Measurements from ENCODE around the gene RHCG. TPM values are rescaled to one million over a fixed set of nuclear protein-coding genes. Genes with fewer than 3 reads are reported as not detected.

The RHCG gene
- total RNA-seq = not detected

DNA sequence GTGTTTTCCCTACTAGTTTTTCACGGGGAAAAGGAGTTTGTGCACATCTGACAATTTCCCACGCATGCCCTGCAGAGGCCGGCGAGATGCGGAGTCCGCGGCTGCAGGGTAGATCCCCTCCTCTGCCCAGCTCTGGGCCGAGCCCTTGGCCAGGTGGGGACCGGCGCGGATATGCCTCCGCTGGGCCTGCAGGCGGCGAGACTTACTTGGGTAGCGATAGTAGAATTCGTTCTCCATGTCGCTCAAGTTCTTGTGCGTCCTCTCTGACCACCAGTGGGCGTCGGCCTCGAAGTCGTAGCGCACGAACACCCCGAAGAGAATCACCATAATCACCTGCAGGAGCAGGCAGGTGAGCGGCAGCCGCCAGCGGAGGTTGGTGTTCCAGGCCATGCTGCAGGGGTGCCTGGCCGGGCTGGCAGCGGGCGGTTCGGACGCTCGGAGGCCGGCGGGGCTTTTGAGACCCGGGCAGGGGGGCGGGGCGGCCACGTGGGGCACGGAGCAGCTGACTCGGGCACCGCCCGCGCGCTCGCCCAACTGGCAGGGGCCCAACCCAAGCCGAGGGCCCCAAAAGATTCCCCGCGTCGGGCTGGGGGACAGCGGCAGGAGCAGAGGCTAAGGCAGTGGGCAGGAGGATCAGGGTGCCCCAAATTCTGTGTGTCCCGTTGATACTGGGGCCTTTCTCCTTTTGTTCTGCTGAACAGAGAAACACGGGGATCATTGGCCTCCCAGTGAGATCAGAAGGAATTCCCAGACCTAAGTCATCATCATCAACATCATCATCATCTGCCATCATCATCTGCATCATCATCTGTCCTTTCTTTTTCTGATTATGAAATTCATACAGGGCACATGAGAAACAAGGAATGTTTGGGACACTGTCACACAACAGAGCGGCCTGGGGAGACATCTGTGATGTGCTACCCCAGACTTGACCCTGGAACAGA is at the start of gene RHCG:
Gene RHCG, minus strand, starts transcription at position 429 of the 944 bp plus-strand sequence. Its CDS starts 39 bp downstream, at position 390.
- Histone ChIP-seq H3K27ac (no peak within 1 kb of the TSS), H3K4me3 (replicated peaks in 1 of 3) (no peak within 1 kb of the TSS), H3K27me3 (no peaks in the 10 kb centered on the region), H3K36me3 (no peaks in the 10 kb centered on the region), H3K4me1 (no peaks in the 10 kb centered on the region), H3K9me3 (no peaks in the 10 kb centered on the region)
- intact Hi-C loops (cut with DNase I) = no loop called here
- peak; percentile 4 to 11 for DNase-seq
- TF ChIP-seq, protein P1, sequence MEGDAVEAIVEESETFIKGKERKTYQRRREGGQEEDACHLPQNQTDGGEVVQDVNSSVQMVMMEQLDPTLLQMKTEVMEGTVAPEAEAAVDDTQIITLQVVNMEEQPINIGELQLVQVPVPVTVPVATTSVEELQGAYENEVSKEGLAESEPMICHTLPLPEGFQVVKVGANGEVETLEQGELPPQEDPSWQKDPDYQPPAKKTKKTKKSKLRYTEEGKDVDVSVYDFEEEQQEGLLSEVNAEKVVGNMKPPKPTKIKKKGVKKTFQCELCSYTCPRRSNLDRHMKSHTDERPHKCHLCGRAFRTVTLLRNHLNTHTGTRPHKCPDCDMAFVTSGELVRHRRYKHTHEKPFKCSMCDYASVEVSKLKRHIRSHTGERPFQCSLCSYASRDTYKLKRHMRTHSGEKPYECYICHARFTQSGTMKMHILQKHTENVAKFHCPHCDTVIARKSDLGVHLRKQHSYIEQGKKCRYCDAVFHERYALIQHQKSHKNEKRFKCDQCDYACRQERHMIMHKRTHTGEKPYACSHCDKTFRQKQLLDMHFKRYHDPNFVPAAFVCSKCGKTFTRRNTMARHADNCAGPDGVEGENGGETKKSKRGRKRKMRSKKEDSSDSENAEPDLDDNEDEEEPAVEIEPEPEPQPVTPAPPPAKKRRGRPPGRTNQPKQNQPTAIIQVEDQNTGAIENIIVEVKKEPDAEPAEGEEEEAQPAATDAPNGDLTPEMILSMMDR (IDR thresholded peaks at IDR 0.05) = no peak
- TF ChIP-seq POLR2A (IDR thresholded peaks at IDR 0.05) = no peak
- 9 to 11% methylated on average over 15 to 28 of the region's 55 CpGs for WGBS, 2 donors

- no peaks in the 10 kb centered on the region for H3K4me1 ChIP-seq
- no peaks in the 10 kb centered on the region for H3K36me3 ChIP-seq
- H3K9me3 ChIP-seq = no peaks in the 10 kb centered on the region
- H3K27me3 ChIP-seq = no peaks in the 10 kb centered on the region
- intact Hi-C loops (cut with DNase I) = no loop called here
- TF ChIP-seq, protein P1 (IDR thresholded peaks at IDR 0.05) = no peak
- TF ChIP-seq POLR2A (IDR thresholded peaks at IDR 0.05) = no peak
- DNase-seq = no peak
- no peak overlapping the region for H3K27ac ChIP-seq
- 75 to 82% methylated on average over 1 to 4 of the region's 4 CpGs for WGBS, 2 donors
- no peak overlapping the region for H3K4me3 ChIP-seq (replicated peaks in 1 of 3)
Measured at GRCh38 chr15:89543389-89543788, 47.0 kb upstream of the RHCG start.

- Histone ChIP-seq H3K9me3 (no peaks in the 10 kb centered on the region), H3K4me3 (replicated peaks in 1 of 3) (no peak overlapping the region), H3K36me3 (no peaks in the 10 kb centered on the region), H3K27ac (no peak overlapping the region), H3K27me3 (no peaks in the 10 kb centered on the region), H3K4me1 (no peaks in the 10 kb centered on the region)
- intact Hi-C loops (cut with DNase I) = no loop called here
- no peak for TF ChIP-seq POLR2A (IDR thresholded peaks at IDR 0.05)
- TF ChIP-seq, protein P1 (IDR thresholded peaks at IDR 0.05) = no peak
- DNase-seq = no peak
- 72 to 79% methylated on average over 3 of the region's 3 CpGs for WGBS, 2 donors
Measured at GRCh38 chr15:89542369-89542768, 46.0 kb upstream of the RHCG start.

DNA sequence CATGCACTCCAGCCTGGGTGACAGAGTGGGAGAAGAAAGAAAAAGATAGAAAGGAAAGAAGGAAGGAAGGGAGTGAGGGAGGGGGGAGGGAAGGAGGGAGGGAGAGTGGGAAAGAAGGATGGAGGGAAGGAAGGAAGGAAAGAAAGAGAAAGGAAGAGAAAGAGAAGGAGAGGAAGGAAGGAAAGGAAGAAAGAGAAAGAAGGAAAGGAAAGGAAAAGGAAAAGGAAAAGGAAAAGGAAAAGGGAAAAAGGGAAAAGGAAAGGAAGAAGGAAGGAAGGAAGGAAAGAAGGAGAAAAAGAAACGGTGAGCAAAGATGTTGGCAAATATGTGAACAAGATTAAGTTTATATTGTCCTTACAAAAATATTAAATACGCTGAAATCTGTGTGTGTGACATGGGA is 42.6 kb upstream of the RHCG start:
- Histone ChIP-seq H3K4me3 (replicated peaks in 1 of 3) (no peak overlapping the region), H3K36me3 (no peaks in the 10 kb centered on the region), H3K27me3 (no peaks in the 10 kb centered on the region), H3K4me1 (no peaks in the 10 kb centered on the region), H3K27ac (no peak overlapping the region), H3K9me3 (no peaks in the 10 kb centered on the region)
- intact Hi-C loops (cut with DNase I) = no loop called here
- TF ChIP-seq, protein P1 (IDR thresholded peaks at IDR 0.05) = no peak
- TF ChIP-seq POLR2A (IDR thresholded peaks at IDR 0.05) = no peak
- no peak for DNase-seq
- 80 to 83% methylated on average over 2 of the region's 2 CpGs for WGBS, 2 donors

- no peaks in the 10 kb centered on the region for H3K36me3 ChIP-seq
- H3K4me3 ChIP-seq (replicated peaks in 1 of 3) = no peak overlapping the region
- no peak for DNase-seq
- no peak for TF ChIP-seq POLR2A (IDR thresholded peaks at IDR 0.05)
- TF ChIP-seq, protein P1 (IDR thresholded peaks at IDR 0.05) = no peak
- WGBS, 2 donors = 78 to 91% methylated on average over 4 of the region's 4 CpGs
- intact Hi-C loops (cut with DNase I) = no loop called here
- H3K27ac ChIP-seq = no peak overlapping the region
- no peaks in the 10 kb centered on the region for H3K9me3 ChIP-seq
- no peaks in the 10 kb centered on the region for H3K27me3 ChIP-seq
- no peaks in the 10 kb centered on the region for H3K4me1 ChIP-seq
Measured at GRCh38 chr15:89533861-89534544, 37.6 kb upstream of the RHCG start.
